Measurements from ENCODE around the gene ERAS.

ERAS gene

DNA sequence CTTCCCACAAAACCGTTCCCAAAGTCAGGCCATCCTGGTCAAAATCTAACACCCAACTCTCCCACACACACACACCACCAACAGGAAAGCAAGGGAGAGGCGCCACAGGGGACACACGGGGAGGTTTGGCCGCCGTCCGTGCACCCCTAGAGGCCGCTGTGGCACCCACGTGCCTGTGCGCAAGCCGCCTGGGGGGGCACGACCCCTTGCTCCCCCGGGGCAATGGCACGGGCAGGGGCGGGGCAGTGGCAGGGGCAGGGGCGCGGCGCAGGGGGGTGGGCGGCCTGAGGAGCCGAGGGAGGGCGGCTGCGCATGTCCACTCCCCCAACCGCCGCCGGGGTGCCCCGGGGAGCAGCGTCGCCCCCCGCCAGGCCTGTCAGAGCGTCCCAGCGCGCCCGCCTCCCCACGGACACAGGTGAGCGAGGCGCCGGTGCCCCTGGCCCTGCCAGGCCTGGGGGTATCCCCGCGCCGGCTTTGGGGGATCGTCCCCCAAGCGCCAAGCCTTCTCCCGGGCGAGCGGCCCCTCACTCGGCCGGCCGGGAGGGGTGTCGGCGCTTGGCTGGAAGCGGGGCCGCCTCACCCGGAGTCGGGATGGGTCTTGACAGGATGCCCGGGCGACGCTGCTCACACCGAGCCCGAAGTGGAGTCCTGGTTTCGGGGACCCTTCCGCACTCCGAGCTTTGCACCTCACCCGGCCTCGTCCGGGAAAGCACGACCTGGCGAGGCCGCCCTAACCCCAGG is at the start of gene ERAS:
Gene ERAS (plus strand): TSS at position 379 of the 741 bp plus-strand sequence. CDS start 2,611 bp downstream, outside the sequence.
- peak; percentile 7 to 16 for DNase-seq

GRCh38 chrX:48776818-48777439 is 49.4 kb upstream of the ERAS start:
- no peak for DNase-seq

- no peak for DNase-seq
Measured at GRCh38 chrX:48779399-48779798, 46.9 kb upstream of the ERAS start.

GRCh38 chrX:48781705-48782104 is 44.6 kb upstream of the ERAS start:
- no peak for DNase-seq

DNA sequence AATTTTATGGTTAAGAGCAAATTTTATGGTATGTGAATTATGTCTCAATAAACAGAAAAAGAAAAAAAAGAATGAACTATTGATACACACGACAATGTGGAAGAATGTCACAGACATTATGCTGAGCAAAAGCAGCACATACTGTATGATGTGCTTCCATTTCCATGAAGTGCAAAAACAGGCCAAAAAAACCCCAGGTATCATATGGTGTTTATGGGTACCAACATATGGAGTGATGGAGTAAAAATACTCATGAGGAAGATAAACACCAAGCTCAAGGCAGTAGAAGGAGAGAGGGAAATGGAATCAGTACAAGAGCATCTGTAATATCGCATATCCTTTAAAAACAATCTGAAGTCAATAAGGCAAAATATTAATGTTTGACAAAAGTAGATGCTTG is 44.1 kb upstream of the ERAS start:
- DNase-seq: no peak

GRCh38 chrX:48782795-48783194 is 43.5 kb upstream of the ERAS start:
- DNase-seq: no peak

GRCh38 chrX:48784726-48785125 is 41.6 kb upstream of the ERAS start:
- DNase-seq: no peak

DNA sequence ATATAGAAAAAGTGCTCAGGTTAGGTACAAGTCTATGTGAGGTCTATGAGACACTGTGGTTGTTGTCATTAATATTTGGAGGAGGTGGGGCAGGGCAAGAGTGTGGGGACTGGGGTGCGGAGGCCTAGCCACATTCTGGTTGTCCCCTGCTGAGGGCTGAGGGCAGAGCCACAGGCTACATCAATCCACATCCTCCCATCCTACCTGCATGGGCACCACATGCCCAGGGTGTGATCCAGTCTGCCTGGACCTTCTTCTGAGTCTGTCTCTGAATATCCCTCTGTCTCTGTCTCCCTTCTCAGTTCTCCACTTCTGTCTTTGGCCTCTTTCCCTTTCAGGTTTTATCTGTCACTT is 41.1 kb upstream of the ERAS start:
- DNase-seq: no peak

DNA sequence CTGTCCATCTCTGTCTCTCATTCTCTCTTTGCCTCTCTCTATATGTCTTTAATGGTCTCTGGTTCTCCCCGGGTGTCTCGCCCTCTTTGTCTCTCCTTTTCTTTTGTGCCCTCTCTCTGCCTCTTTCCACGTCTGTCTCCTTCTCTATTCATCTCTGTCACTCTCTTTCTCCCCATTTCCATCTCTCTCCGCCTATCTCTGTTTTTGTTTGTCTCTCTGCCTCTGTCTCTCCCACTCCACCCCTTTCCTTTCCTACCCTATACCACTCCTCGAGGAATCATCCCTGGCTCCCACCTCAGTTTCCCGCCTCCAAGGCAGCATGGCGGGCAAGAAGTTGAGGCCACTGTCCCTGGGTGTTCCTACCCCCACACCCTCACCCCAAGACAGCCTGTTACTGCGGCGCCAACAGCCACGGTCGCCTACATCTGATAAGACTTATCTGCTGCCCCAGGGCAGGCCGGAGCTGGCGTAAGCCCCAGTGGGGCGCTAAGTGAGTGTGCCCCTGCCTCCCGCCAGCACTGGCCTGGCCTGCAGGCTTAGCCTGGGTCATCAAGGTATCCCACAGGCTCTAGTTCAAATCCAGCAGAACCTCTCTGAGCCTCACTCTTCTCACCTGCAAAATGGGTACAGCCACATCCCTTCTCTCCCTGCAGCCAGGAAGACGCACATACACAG is 40.6 kb upstream of the ERAS start:
- DNase-seq: no peak

DNA sequence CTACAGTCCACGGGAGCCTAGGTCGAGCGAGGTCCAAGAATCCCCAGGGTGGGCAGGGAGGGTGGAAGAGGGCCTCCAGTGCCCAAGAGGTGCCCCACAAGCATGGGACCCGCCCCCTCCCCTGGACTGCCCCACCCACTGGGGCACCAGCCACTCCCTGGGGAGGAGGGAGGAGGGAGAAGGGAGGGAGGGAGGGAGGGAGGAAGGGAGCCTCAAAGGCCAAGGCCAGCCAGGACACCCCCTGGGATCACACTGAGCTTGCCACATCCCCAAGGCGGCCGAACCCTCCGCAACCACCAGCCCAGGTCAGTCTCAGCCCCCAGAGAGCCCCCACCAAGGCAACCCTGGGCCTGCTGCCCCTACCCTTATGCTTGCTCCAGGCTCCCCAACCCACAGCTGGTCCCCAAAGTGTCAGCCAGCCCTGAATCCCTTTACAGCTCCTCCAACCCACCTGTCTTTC is 39.9 kb upstream of the ERAS start, which contains the start of gene GATA1:
Gene GATA1 (plus strand): TSS at position 250 of the 460 bp plus-strand sequence. CDS start 4,520 bp downstream, outside the sequence.
- no peak for DNase-seq

GRCh38 chrX:48786825-48787504 is 39.3 kb upstream of the ERAS start:
- no peak for DNase-seq

GRCh38 chrX:48787505-48788443 is 38.5 kb upstream of the ERAS start:
- no peak for DNase-seq

- no peak for DNase-seq
Measured at GRCh38 chrX:48789366-48790220, 36.7 kb upstream of the ERAS start.

DNA sequence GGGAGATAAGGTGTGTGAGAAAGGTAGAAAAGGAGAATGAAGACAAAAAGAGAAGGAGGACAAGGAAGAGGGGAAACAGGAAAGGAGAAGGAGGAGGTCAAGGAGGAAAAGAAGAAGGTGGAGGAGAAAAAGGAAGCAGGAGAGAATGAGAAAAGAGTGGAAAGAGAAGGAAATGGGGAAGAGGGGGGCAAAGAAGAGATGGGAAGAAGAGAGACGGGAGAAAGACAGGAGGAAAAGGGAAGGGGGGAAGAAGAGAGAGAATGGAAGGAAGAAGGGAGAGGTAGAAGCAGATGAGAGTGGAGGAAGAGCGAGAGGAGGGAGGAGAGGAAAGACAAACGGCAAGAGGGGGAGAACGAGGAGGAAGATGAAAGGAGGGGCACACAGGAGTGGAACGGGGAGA is 35.8 kb upstream of the ERAS start:
- DNase-seq: no peak

DNA sequence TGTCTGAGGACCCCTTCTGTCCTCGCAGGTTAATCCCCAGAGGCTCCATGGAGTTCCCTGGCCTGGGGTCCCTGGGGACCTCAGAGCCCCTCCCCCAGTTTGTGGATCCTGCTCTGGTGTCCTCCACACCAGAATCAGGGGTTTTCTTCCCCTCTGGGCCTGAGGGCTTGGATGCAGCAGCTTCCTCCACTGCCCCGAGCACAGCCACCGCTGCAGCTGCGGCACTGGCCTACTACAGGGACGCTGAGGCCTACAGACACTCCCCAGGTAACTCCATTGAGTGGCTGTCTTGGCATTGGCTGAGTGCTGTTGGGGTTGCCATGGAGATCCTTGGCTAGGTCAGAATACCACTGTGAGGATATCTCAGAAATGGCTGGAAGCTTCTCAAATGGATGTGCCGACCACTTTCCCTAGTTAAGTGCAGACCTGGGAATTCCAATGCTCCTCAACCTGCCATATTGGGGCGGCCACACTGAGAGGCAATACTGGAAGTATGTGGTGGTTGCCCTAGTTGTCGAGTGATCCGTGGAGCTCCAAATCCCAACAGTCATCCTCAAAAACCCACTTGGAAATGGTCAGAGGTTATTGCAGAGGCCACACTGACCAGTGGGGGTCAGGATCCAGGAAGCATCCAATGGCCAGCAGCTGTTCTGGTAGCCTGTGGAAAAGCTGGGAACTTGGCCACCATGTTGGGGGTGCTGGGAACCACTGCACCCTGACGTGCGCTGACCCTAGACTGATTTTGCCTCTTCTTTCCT is 35.1 kb upstream of the ERAS start:
- no peak for DNase-seq

DNA sequence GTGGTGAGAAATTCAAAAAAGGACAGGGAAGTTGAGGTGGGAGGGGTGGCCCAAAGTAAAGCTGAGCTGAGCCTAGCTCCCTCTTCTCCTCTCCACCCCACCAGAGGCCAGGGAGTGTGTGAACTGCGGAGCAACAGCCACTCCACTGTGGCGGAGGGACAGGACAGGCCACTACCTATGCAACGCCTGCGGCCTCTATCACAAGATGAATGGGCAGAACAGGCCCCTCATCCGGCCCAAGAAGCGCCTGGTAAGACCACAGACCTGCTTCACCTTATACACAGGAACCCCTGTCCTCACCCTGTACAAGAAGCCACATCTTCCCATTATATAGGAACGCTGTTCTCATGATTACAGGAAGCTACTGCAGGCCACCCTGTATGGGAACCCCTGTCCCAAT is 34.1 kb upstream of the ERAS start:
- no peak for DNase-seq

- DNase-seq: no peak
Measured at GRCh38 chrX:48793935-48794334, 32.4 kb upstream of the ERAS start.

DNA sequence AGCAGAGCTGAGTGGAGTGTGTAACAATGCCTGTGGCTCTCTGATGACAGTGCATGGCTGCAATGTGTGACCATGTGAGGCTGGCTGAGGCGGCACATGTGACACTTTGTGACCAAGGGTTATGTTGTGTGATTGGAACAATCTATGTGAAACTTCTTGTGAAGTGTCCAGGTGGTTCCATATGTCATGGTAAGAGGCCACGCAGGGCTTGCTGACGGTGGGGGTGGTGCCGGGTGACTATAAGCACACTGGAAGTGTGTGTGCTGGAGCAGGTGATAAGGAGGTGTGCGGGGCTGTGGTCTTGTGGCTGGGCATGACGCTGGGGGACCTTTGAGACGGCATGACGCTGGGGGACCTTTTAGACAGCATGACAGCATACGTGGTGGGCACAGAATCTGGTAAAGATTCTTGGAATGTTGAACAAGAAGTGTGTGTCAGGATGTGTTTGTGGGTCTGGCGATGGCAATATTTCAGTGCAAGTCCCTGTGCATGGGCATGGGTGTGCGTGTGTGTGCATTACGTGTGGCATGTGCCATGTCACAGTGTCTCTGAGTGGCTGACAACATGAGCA is 31.9 kb upstream of the ERAS start:
- DNase-seq: no peak

GRCh38 chrX:48794911-48795515 is 31.3 kb upstream of the ERAS start:
- DNase-seq: no peak

- no peak for DNase-seq
Measured at GRCh38 chrX:48798318-48798717, 28.0 kb upstream of the ERAS start.
